IMR-90 (cell line): Measurements from ENCODE around the gene PITPNM3. TPM values are rescaled to one million over a fixed set of nuclear protein-coding genes. Genes with fewer than 3 reads are reported as not detected.

ENCODE experiments used
- ATAC-seq: fragments of 200-7000 bp; cut with Tn5 transposase; 2 replicates; pipeline ENCODE4 v1.9.1; 2020; ENCODE audit warnings: low read depth, mild to moderate bottlenecking, moderate library complexity
- BruUV-seq: library from RNA; stranded (reverse); fragments of 400-500 nt; replicated peaks from 2 replicates; lab custom pipeline; 2021; lab: Mats Ljungman, UMichigan
- CTCF ChIA-PET: fragments of 300-600 bp; formaldehyde crosslinking; extraction: SDS; loops from one replicate; lab custom pipeline; 2021; ENCODE audit warnings: antibody characterized with exemption; lab: Yijun Ruan, JAX
- POLR2A ChIA-PET: fragments of 300-600 bp; sonication (Branson Sonifier 250); formaldehyde crosslinking; loops from one replicate; lab custom pipeline; 2022; ENCODE audit warnings: antibody characterized with exemption; ENCODE audit not compliant: unreplicated experiment; lab: Charles Lee
- DNase-seq: peaks from one replicate; pipeline ENCODE4 v3.0.0; 2013
- H2AFZ ChIP-seq: replicated peaks from 2 replicates; pipeline ENCODE3; 2013; ENCODE audit warnings: low read length, mild to moderate bottlenecking; ENCODE audit not compliant: poor library complexity
- H2AK5ac ChIP-seq: 2 replicates; pipeline ENCODE4 v1.6.1; 2013; ENCODE audit warnings: low read depth, low read length, inconsistent platforms
- H2AK9ac ChIP-seq: replicated peaks from 2 replicates; pipeline ENCODE3; 2013; ENCODE audit warnings: mild to moderate bottlenecking, low read depth, low read length, moderate library complexity; ENCODE audit not compliant: poor library complexity
- H2BK120ac ChIP-seq: 2 replicates; pipeline ENCODE4 v1.6.1; 2013; ENCODE audit warnings: low read depth, low read length, inconsistent platforms
- H2BK15ac ChIP-seq: 3 replicates; pipeline ENCODE4 v1.6.1; 2013; ENCODE audit warnings: low read depth, low read length, inconsistent platforms
- H2BK20ac ChIP-seq: 2 replicates; pipeline ENCODE4 v1.6.1; 2013; ENCODE audit warnings: low read depth, mild to moderate bottlenecking, inconsistent platforms, low read length, moderate library complexity
- H2BK5ac ChIP-seq: 2 replicates; pipeline ENCODE4 v1.6.1; 2013; ENCODE audit warnings: mild to moderate bottlenecking, low read depth, low read length, inconsistent platforms; ENCODE audit not compliant: poor library complexity, severe bottlenecking
- H3K14ac ChIP-seq: replicated peaks from 2 replicates; pipeline ENCODE4 v1.6.1; 2013; ENCODE audit warnings: low read depth, low read length, inconsistent platforms
- H3K18ac ChIP-seq: 2 replicates; pipeline ENCODE4 v1.6.1; 2013; ENCODE audit warnings: low read depth, low read length, control low read depth
- H3K23ac ChIP-seq: 2 replicates; pipeline ENCODE4 v1.6.1; 2013; ENCODE audit warnings: low read depth, low read length, inconsistent platforms
- H3K27ac ChIP-seq: 2 replicates; pipeline ENCODE4 v1.5.1; 2013; ENCODE audit warnings: mild to moderate bottlenecking, control low read depth, low read length; ENCODE audit not compliant: insufficient read depth
- H3K27me3 ChIP-seq: 2 replicates; pipeline ENCODE4 v1.6.1; 2013; ENCODE audit warnings: low read length; ENCODE audit not compliant: control insufficient read depth, insufficient read depth
- H3K36me3 ChIP-seq: 2 replicates; pipeline ENCODE4 v1.6.1; 2013; ENCODE audit warnings: low read length, mixed read lengths; ENCODE audit not compliant: control insufficient read depth, insufficient read depth
- H3K4ac ChIP-seq: 2 replicates; pipeline ENCODE4 v1.6.1; 2013; ENCODE audit warnings: low read depth, low read length, inconsistent platforms
- H3K4me1 ChIP-seq: 2 replicates; pipeline ENCODE4 v1.6.1; 2013; ENCODE audit warnings: low read length, mixed read lengths; ENCODE audit not compliant: control insufficient read depth, insufficient read depth
- H3K4me2 ChIP-seq: 2 replicates; pipeline ENCODE4 v1.6.1; 2013; ENCODE audit warnings: low read depth, mild to moderate bottlenecking, control low read depth, low read length, moderate library complexity
- H3K4me3 ChIP-seq: 2 replicates; pipeline ENCODE4 v1.5.1; 2013; ENCODE audit warnings: low read depth, mild to moderate bottlenecking, control low read depth, low read length, moderate library complexity; ENCODE audit not compliant: insufficient read depth
- H3K56ac ChIP-seq: 2 replicates; pipeline ENCODE4 v1.6.1; 2013; ENCODE audit warnings: low read length, inconsistent platforms; ENCODE audit not compliant: insufficient read depth; ENCODE audit errors: extremely low read depth
- H3K79me1 ChIP-seq, 2 experiments: 2 replicates each; pipeline ENCODE4 v1.6.1; 2013; ENCODE audit warnings: low read length in 2 of 2, inconsistent platforms in 1 of 2, low read depth in 1 of 2
- H3K9ac ChIP-seq: 2 replicates; pipeline ENCODE4 v1.6.1; 2013; ENCODE audit warnings: low read depth, low read length, control low read depth
- H3K9me1 ChIP-seq: 2 replicates; pipeline ENCODE4 v1.6.1; 2013; ENCODE audit warnings: low read length, inconsistent platforms; ENCODE audit not compliant: insufficient read depth
- H3K9me3 ChIP-seq: 2 replicates; pipeline ENCODE4 v1.6.1; 2013; ENCODE audit warnings: low read length; ENCODE audit not compliant: control insufficient read depth, insufficient read depth
- H4K20me1 ChIP-seq: 2 replicates; pipeline ENCODE4 v1.6.1; 2013; ENCODE audit warnings: low read length, inconsistent platforms; ENCODE audit not compliant: insufficient read depth
- H4K5ac ChIP-seq: 2 replicates; pipeline ENCODE4 v1.6.1; 2013; ENCODE audit warnings: mild to moderate bottlenecking, low read depth, low read length, control low read depth
- H4K8ac ChIP-seq, 2 experiments: 2 replicates each; pipeline ENCODE4 v1.6.1; 2013; ENCODE audit warnings: low read depth in 2 of 2, low read length in 2 of 2, control low read depth in 1 of 2, inconsistent platforms in 1 of 2
- H4K91ac ChIP-seq: 2 replicates; pipeline ENCODE4 v1.6.1; 2013; ENCODE audit warnings: low read depth, low read length, inconsistent platforms; ENCODE audit not compliant: insufficient read depth
- CHD1 ChIP-seq: IDR thresholded peaks from 2 replicates; pipeline ENCODE4 v1.6.1; 2012; ENCODE audit warnings: low read depth, low read length, improper control_type of control experiment
- FOS ChIP-seq: fragments of 150-350 bp; IDR thresholded peaks from 2 replicates; pipeline ENCODE4 v1.6.1; 2016; ENCODE audit warnings: low read depth, low read length
- MAFK ChIP-seq: IDR thresholded peaks from 2 replicates; pipeline ENCODE4 v1.6.1; 2012; ENCODE audit warnings: low read depth, low read length, improper control_type of control experiment
- MXI1 ChIP-seq: IDR thresholded peaks from 2 replicates; pipeline ENCODE4 v1.6.1; 2012; ENCODE audit warnings: low read depth, mild to moderate bottlenecking, low read length, moderate library complexity, borderline replicate concordance
- RAD21 ChIP-seq: IDR thresholded peaks from 2 replicates; pipeline ENCODE4 v1.6.1; 2012; ENCODE audit warnings: low read length, improper control_type of control experiment
- RCOR1 ChIP-seq: IDR thresholded peaks from 2 replicates; pipeline ENCODE4 v1.6.1; 2012; ENCODE audit warnings: mild to moderate bottlenecking, low read length, improper control_type of control experiment; ENCODE audit not compliant: insufficient replicate concordance
- RFX5 ChIP-seq: IDR thresholded peaks from 2 replicates; pipeline ENCODE4 v1.8.0; 2012; ENCODE audit warnings: low read depth, mild to moderate bottlenecking, low read length, moderate library complexity
- WGBS, 2 experiments: methylation state at CpG; one replicate each; pipeline versions ENCODE4 v1.1.5 to v1.1.7; 2013; ENCODE audit warnings: missing lambda C conversion rate in 2 of 2; ENCODE audit not compliant: insufficient read length in 1 of 2; ENCODE audit errors: extremely low coverage in 2 of 2; 5-methylcytosine and 5-hydroxymethylcytosine counted together
- dilution Hi-C: fragments of 300-500 bp; cut with HindIII; formaldehyde crosslinking; loops from one replicate; pipeline ENCODE4 v1.14.3; 2018; ENCODE audit warnings: low sequenced_read_pairs; ENCODE audit not compliant: unreplicated experiment
- in situ Hi-C: fragments of 300-500 bp; cut with MboI; formaldehyde crosslinking; loops from 3 replicates; pipeline ENCODE4 v1.14.3; 2019; ENCODE audit warnings: low sequenced_read_pairs, inconsistent platforms, mixed read lengths
- intact Hi-C: fragments of 100-400 bp; cut with micrococcal nuclease; formaldehyde crosslinking; loops from 2 replicates; pipeline ENCODE4 v1.10.0; 2022
- polyA plus RNA-seq, 3 experiments: library from polyadenylated mRNA; depleted of rRNA; stranded (reverse); fragments of >200 nt; gene quantifications; 2 replicates each; pipeline ENCODE4 v1.2.3, GENCODE V29; 2012; ENCODE audit warnings: low replicate concordance in 1 of 3
- total RNA-seq: library from RNA; depleted of rRNA; stranded (reverse); fragments of >200 nt; gene quantifications from 2 replicates; pipeline ENCODE4 v1.2.3, GENCODE V29; 2012
- TF ChIP-seq, protein P1 (sequence below): fragments of 150-350 bp; IDR thresholded peaks from 2 replicates; pipeline ENCODE4 v1.6.1; 2016; ENCODE audit warnings: low read depth, mild to moderate bottlenecking, low read length, moderate library complexity, borderline replicate concordance
- TF ChIP-seq, protein P2 (sequence below): conservative IDR thresholded peaks from 2 replicates; pipeline ENCODE4 v1.5.1; 2012; ENCODE audit warnings: mild to moderate bottlenecking, low read depth, low read length, improper control_type of control experiment
- TF ChIP-seq, protein P3 (sequence below): fragments of 150-350 bp; IDR thresholded peaks from 2 replicates; pipeline ENCODE4 v1.6.1; 2017; ENCODE audit warnings: mild to moderate bottlenecking, antibody characterized with exemption, low read length, low read depth

Gene PITPNM3
- total and polyA plus RNA-seq, 2 of the 4 experiments (the other 2 are of a cell fraction) = 0.54 to 1.7 TPM

DNA sequence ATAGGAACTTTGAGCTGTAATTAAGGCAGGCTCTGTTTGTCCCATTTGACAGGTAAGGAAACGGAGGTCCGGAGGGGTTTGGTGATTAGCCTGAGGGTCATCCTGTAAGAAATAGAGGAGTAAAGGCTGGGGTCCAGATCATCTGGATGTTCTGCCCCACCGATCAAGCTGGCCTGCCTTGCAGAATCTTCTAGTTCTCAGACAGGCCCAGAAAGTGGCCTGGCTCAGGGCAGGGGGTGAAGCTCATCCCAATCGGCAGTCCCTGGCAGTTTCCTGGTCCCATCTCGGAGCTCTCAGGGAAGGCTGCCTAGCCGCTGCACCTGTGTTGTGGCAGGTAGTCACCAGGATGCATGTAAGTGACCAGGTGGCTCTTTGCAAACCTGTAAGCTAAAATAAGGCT lies 107.9 kb downstream of the PITPNM3 start (continued):
- TF ChIP-seq, protein P1, sequence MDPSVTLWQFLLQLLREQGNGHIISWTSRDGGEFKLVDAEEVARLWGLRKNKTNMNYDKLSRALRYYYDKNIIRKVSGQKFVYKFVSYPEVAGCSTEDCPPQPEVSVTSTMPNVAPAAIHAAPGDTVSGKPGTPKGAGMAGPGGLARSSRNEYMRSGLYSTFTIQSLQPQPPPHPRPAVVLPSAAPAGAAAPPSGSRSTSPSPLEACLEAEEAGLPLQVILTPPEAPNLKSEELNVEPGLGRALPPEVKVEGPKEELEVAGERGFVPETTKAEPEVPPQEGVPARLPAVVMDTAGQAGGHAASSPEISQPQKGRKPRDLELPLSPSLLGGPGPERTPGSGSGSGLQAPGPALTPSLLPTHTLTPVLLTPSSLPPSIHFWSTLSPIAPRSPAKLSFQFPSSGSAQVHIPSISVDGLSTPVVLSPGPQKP = no peak
- no peak for TF ChIP-seq RCOR1
- no peak for TF ChIP-seq RFX5
- no peak for TF ChIP-seq RAD21

DNA sequence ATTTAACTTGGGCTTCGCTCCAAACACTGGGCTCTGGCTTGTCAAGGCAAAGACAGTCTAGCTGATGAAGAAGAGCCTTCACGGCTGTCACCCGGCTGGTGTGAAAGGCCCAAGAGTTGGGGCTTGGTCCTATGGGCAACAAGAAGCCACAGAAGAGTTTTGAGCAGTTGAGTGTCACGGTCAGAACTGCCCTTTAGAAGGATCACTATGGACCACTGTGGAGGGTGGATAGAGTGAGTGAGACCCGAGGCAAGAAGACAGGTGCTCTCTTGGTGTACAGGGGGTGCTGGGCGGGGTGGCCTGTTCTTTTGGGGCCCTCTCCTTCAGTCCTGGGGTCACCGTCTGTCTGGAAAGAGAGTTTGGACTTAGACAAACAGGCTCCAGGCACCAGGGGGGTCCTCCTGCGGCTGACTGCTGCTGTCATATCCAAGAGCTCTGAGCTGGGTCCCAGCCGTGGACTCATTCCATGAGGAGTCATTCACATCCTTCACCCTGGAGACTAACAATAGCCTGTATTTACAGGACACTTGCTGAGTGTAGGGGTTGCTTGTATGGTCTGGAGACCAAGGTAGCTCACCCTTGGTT lies 109.7 kb downstream of the PITPNM3 start:
- H3K4me3 ChIP-seq = no peak overlapping the region
- no peaks in the 10 kb centered on the region for H3K36me3 ChIP-seq
- H3K27me3 ChIP-seq = no peaks in the 10 kb centered on the region
- H2AK9ac ChIP-seq = no peak overlapping the region
- H3K18ac ChIP-seq = no peak overlapping the region
- no peak overlapping the region for H3K14ac ChIP-seq
- H4K5ac ChIP-seq = no peak overlapping the region
- no peak overlapping the region for H2BK120ac ChIP-seq
- H2BK20ac ChIP-seq = no peak overlapping the region
- no peaks in the 10 kb centered on the region for H3K9me3 ChIP-seq
- no peak overlapping the region for H3K4ac ChIP-seq
- H3K4me1 ChIP-seq = peaks cover 4% of the 10 kb centered on the region; the same call in 1 of the 2 replicates
- no peak overlapping the region for H3K56ac ChIP-seq
- no peak overlapping the region for H3K9ac ChIP-seq
- H2AK5ac ChIP-seq = no peak overlapping the region
- ChIA-PET CTCF (no interaction called here), POLR2A (interaction anchor here (0.7 kb wide), 1 partner anchor 87 kb away, joined by 3 read pairs; no protein-coding TSS in a partner anchor)
- H4K91ac ChIP-seq = no peak overlapping the region
- 68% methylated on average over 2 of the region's 9 CpGs; no CpG with 5 or more reads in 1 of the 2 experiments for WGBS, 2 experiments
- in situ Hi-C loops (loop anchor here (25.0 kb wide), 1 partner anchor 1209 kb away; the partner anchor contains the start of gene SCIMP), intact Hi-C loops (no loop called here), dilution Hi-C loops (no loop called here)
- no peak overlapping the region for H2AFZ ChIP-seq
- peaks cover 2% of the 10 kb centered on the region; the same call in 1 of the 2 replicates for H4K20me1 ChIP-seq
- H3K79me1 ChIP-seq = peaks cover 12 to 23% of the 10 kb centered on the region in 2 experiments; a peak in 3 of 4 replicates
- ATAC-seq (no peak), DNase-seq (no peak)
- H3K23ac ChIP-seq = no peak overlapping the region
- no peak overlapping the region for H2BK15ac ChIP-seq
- no peak overlapping the region for H4K8ac ChIP-seq
- H2BK5ac ChIP-seq = no peak overlapping the region
- no peak overlapping the region for H3K4me2 ChIP-seq
- H3K27ac ChIP-seq = no peak overlapping the region
- BruUV-seq = no TSS peak
- 0 out of 2 replicates have a peak, but pooled peaks cover 4% of the 10 kb centered on the region for H3K9me1 ChIP-seq
- TF ChIP-seq, protein P1 = no peak
- TF ChIP-seq CHD1 (no peak), RCOR1 (no peak), RFX5 (no peak), RAD21 (no peak), MAFK (no peak), FOS (no peak), MXI1 (no peak)
- TF ChIP-seq, protein P2, sequence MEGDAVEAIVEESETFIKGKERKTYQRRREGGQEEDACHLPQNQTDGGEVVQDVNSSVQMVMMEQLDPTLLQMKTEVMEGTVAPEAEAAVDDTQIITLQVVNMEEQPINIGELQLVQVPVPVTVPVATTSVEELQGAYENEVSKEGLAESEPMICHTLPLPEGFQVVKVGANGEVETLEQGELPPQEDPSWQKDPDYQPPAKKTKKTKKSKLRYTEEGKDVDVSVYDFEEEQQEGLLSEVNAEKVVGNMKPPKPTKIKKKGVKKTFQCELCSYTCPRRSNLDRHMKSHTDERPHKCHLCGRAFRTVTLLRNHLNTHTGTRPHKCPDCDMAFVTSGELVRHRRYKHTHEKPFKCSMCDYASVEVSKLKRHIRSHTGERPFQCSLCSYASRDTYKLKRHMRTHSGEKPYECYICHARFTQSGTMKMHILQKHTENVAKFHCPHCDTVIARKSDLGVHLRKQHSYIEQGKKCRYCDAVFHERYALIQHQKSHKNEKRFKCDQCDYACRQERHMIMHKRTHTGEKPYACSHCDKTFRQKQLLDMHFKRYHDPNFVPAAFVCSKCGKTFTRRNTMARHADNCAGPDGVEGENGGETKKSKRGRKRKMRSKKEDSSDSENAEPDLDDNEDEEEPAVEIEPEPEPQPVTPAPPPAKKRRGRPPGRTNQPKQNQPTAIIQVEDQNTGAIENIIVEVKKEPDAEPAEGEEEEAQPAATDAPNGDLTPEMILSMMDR = no peak
- TF ChIP-seq, protein P3, sequence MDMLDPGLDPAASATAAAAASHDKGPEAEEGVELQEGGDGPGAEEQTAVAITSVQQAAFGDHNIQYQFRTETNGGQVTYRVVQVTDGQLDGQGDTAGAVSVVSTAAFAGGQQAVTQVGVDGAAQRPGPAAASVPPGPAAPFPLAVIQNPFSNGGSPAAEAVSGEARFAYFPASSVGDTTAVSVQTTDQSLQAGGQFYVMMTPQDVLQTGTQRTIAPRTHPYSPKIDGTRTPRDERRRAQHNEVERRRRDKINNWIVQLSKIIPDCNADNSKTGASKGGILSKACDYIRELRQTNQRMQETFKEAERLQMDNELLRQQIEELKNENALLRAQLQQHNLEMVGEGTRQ = no peak
